Measurements from ENCODE around the gene ATAD1.

DNA sequence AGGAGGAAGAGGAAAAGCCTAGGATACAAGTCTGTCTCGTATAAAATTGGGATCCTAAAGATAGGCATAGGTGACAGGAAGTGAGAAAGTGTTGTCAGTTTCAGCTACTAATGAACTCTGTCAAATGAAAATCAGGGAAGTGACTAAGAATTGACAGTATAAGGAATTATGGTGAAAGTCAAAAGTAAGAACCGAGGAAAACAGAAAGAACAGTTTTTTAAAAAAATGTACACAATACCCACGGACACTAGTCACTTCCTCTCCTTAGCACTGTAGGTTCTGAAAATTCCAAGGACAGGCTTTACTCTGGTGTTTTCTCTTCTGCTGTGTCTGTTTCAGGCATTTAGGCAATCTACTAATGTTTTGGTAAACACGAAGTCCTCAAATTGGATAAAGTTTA lies 42.3 kb downstream of the ATAD1 start:
- TF ChIP-seq SUZ12 (IDR thresholded peaks at IDR 0.05; ENCODE audit: extremely low read depth, insufficient read depth, insufficient read length) (no peak), ZNF274 (IDR thresholded peaks at IDR 0.05; ENCODE audit: low read depth, low read length) (no peak)
